HEK293 (cell line): Measurements from ENCODE around the gene ZNF618.

Experiments used
- CTCF ChIP-seq: fragments of 450-650 bp; formaldehyde crosslinking; IDR thresholded peaks from 2 replicates; pipeline ENCODE4 v1.5.1; 2016; ENCODE audit warnings: missing biosample characterization, missing genetic modification characterization
- GLI4 ChIP-seq: fragments of 450-650 bp; formaldehyde crosslinking; IDR thresholded peaks from 2 replicates; pipeline ENCODE4 v1.5.1; 2016; ENCODE audit warnings: missing biosample characterization, missing genetic modification characterization
- REPIN1 ChIP-seq: fragments of 450-650 bp; formaldehyde crosslinking; IDR thresholded peaks from 2 replicates; pipeline ENCODE4 v1.5.1; 2017; ENCODE audit warnings: missing biosample characterization, missing genetic modification characterization, low read depth
- REST ChIP-seq: fragments of 450-650 bp; formaldehyde crosslinking; IDR thresholded peaks from 2 replicates; pipeline ENCODE4 v1.5.1; 2016; ENCODE audit warnings: missing biosample characterization, missing genetic modification characterization
- SALL2 ChIP-seq: fragments of 450-650 bp; formaldehyde crosslinking; IDR thresholded peaks from 2 replicates; pipeline ENCODE4 v1.5.0; 2017; ENCODE audit warnings: missing biosample characterization, mild to moderate bottlenecking, missing genetic modification characterization, borderline replicate concordance
- ZNF2 ChIP-seq: fragments of 450-650 bp; formaldehyde crosslinking; IDR thresholded peaks from 2 replicates; pipeline ENCODE4 v1.5.1; 2016; ENCODE audit warnings: missing biosample characterization, missing genetic modification characterization
- ZNF335 ChIP-seq: fragments of 450-650 bp; formaldehyde crosslinking; conservative IDR thresholded peaks from 2 replicates; pipeline ENCODE4 v1.5.1; 2016; ENCODE audit warnings: missing biosample characterization, missing genetic modification characterization
- ZNF341 ChIP-seq: fragments of 450-650 bp; formaldehyde crosslinking; IDR thresholded peaks from 2 replicates; pipeline ENCODE4; 2016; ENCODE audit warnings: low read depth, missing biosample characterization, missing genetic modification characterization
- ZNF530 ChIP-seq: fragments of 450-650 bp; formaldehyde crosslinking; IDR thresholded peaks from 2 replicates; pipeline ENCODE4 v1.5.1; 2016; ENCODE audit warnings: low read depth, missing biosample characterization, missing genetic modification characterization
- ZNF785 ChIP-seq: fragments of 450-650 bp; formaldehyde crosslinking; IDR thresholded peaks from 2 replicates; pipeline ENCODE4 v1.5.1; 2016; ENCODE audit warnings: missing biosample characterization, missing genetic modification characterization
- ZSCAN18 ChIP-seq: fragments of 450-650 bp; formaldehyde crosslinking; IDR thresholded peaks from 2 replicates; pipeline ENCODE4 v1.5.1; 2016; ENCODE audit warnings: missing biosample characterization, missing genetic modification characterization

- TF ChIP-seq ZNF785 (tag by site-specific recombination) (no peak), SALL2 (tag by site-specific recombination) (no peak), GLI4 (tag by site-specific recombination) (no peak), ZNF335 (no peak), ZNF2 (tag by site-specific recombination) (no peak), ZNF530 (no peak), REPIN1 (no peak), CTCF (tag by site-specific recombination) (no peak), ZSCAN18 (tag by site-specific recombination) (no peak), REST (tag by site-specific recombination) (no peak), ZNF341 (tag by site-specific recombination) (no peak)
Measured at GRCh38 chr9:113933671-113934070, 57.6 kb downstream of the ZNF618 start.
